HG03095 (cell line): Measurements from ENCODE around the gene ADORA2B.
A peak's percentile ranks its signal among the peaks of the same experiment; 100 is the strongest.
"Not testable (repeated sequence)": the region's sequence is repeated elsewhere in the genome, so short reads cannot be mapped to it uniquely, and the experiment has no call there.

Experiments
- ATAC-seq: cut with Tn5 transposase; IDR thresholded peaks from one replicate; pipeline ENCODE4 v1.9.1; 2021; ENCODE audit warnings: moderate library complexity; ENCODE audit not compliant: unreplicated experiment

Gene ADORA2B

GRCh38 chr17:15921640-15922039, 23.3 kb upstream of the ADORA2B start:
- ATAC-seq = no peak

- ATAC-seq = no peak
These were observed 22.3 kb upstream of the ADORA2B start for GRCh38 chr17:15922586-15922985.

- ATAC-seq = no peak
These were observed 18.7 kb upstream of the ADORA2B start for GRCh38 chr17:15926039-15926740.

- no peak for ATAC-seq
These were observed 16.6 kb upstream of the ADORA2B start for GRCh38 chr17:15928286-15928785.

DNA sequence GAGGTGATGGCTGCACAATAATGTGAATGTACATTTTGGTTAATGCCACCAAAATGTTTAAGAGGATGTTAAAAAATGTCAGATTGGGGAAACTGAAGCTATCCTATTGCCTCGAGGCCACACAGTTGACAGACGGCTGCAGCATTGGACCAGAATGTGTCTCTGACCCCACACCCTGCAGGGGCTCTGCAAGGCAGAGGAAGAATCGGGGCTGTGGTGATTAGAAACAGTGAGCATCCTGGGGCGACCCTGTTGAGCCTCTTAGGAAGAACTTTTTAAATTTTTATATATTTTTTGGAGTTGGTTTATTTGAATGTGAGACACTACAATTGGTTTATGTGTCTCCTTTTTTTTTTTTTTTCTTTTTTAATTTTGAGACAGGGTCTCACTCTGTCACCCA, 15.0 kb upstream of the ADORA2B start:
- ATAC-seq = no peak

DNA sequence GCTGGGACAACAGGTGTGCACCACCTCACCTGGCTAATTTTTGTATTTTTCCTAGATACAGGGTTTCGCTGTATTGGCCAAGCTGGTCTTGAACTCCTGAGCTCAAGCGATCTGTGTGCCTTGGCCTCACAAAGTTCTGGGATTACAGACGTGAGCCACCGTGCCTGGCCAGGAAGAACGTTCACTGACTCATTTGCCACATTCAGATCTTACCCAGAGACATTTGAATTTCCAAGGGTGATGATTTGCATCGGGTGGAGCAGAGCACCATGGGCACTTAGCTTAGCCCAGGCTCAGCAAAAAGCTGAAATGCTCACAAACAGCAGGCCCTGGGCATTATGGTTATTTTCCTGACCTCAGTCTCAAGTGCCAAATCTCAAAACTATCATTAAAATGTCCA, 14.5 kb upstream of the ADORA2B start:
- ATAC-seq = no peak

- no peak for ATAC-seq
These were observed 13.5 kb upstream of the ADORA2B start for GRCh38 chr17:15931394-15931793.

DNA sequence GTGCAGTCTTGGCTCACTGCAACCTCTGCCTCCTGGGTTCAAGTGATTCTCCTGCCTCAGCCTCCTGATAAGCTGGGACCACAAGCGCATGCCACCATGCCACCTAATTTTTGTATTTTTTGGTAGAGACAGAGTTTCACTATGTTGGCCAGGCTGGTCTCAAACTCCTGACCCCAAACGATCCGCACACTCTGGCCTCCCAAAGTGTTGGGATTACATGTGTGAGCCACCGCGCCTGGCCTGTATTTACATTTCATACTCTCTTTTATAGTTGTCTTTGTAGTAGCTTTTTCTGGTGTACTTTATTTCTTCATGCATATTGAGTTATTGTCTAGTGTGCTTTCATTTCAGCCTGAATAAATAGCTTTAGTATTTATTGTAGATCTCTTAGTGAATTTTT, 10.1 kb upstream of the ADORA2B start:
- ATAC-seq = no peak

DNA sequence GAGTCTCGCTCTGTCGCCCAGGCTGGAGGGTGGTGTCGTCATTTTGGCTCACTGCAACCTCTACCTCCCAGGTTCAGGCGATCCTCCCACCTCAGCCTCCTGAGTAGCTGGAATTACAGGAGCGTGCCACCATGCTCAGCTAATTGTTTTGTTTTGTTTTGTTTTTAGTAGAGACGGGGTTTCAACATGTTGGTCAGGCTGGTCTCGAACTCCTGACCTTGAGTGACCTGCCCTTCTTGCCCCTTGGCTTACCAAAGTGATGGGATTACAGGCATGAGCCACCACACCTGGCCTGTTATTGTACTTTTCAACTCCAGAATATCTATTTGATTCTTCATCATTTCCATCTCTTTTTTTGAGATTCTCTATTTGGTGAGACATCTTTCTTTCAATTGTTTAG, 9.0 kb upstream of the ADORA2B start:
- no peak for ATAC-seq

DNA sequence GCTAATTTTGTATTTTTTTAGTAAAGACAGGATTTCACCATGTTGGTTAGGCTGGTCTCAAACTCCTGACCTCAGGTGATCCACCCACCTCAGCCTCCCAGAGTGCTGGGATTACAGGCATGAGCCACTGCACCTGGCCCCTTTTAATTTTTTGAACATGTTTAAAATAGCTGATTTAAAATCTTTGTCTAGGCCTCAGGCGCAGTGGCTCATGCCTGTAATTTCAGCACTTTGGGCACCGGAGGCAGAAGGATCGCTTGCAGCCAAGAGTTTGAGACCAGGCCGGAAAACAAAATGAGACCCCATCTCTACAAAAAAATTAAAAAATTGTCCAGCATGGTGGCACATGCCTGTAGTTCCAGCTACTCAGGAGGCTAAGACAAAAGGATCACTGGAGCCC, 8.4 kb upstream of the ADORA2B start:
- ATAC-seq = not testable (repeated sequence)

DNA sequence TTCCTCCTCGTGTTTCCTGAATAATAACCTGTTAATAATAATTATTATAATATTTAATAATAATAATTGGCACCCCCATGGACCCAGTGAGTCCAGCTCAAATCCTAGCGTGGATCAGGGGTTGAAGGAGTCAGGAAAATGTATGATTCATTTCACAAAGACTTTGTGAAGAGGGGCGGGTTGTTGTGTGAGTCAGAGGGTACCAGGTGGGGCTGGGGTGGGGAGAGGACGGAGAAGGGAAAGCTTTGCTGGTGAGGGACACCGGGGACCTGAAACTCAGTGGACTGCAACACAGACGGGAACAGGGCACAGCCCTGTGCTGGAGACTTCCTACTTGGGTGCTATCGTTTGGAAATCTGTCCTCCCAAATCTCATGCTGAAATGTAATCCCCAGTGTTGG, 3.1 kb upstream of the ADORA2B start:
- no peak for ATAC-seq

DNA sequence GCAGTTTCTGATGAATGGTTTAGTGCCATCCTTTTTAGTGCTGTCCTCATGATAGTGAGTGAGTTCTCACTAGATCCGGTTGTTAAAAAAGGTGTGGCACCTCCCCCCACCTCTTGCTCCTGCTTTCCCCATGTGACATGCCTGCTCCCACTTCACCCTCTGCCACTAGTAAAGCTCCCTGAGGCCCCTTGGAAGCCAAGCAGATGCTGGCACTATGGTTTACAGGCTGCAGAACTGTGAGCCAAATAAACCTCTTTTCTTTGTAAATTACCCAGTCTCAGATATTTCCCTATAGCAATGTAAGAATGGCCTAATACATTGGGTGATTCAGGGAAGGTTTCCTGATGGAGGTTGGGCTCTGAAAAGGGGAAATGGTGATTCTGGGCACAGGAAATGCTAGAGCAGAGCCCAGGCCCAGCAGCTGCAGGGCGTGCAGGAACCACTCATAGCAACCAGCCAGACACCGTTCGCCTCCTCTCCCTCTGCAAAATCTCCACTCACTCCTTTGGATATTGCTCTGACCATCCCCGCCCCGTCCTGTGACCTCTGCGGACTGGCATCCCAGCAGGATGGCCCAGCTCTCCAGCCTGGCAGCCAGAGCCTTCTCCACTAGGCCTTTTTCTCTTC, 2.6 kb upstream of the ADORA2B start:
- no peak for ATAC-seq

- peak; percentile 55 for ATAC-seq
These were observed 765 bp upstream of the ADORA2B start for GRCh38 chr17:15943971-15944758.

DNA sequence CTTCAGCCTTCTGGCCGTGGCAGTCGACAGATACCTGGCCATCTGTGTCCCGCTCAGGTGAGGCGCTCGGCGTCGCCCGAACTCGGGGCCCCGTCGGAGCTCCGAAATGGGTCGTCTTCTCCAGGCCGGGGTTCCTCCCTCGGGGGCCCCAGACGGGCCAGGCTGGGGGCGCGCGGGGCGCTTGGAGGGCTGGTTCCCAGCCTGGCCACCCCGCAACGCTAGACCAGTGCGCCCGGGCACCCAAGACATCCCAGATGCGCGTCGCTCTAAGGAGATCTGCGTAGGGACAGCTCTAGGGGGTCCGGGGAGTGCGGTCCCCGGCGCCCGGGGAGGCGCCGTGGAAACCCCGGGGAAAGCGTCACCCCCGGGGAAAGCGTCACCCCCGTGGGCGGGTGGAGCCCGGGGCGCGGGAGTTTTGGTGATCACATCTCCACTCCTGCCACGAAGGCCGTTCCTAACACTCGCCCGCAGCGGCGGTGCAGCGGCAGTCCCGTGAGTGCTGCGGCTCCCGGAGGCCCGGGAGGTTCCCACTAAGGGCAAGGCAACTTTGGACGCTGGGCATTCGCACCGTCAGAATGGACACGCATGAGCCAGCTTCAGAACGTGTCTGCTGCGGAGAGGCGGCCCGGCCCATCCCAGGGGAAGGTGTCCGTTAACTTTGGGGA, 729 bp downstream of the ADORA2B start:
- no peak for ATAC-seq

DNA sequence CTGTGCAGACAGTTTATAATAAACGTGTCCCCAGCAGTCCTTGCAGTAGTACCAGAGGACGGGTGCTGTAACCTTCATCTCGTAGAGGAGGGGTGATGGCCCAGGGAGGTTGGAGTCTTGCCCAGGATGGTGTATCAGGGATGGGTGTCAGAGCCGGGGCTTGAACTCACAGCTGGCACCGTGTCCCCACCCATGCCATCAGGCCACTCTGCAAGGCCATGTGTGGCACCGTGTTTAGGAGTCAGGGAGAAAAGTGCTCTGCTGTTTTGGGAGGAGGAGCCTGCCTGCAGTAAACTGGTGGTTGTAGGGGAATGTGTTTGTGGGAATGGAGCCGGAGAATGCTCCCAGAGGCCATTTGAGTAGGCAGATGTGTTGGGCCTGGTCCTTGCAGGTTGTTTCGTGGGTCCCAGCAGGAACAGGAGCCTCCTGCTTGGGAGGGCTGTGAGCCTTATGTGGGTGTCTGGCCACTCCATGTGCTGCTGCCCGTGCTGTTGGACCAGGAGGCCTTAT, 1.7 kb downstream of the ADORA2B start:
- no peak for ATAC-seq

DNA sequence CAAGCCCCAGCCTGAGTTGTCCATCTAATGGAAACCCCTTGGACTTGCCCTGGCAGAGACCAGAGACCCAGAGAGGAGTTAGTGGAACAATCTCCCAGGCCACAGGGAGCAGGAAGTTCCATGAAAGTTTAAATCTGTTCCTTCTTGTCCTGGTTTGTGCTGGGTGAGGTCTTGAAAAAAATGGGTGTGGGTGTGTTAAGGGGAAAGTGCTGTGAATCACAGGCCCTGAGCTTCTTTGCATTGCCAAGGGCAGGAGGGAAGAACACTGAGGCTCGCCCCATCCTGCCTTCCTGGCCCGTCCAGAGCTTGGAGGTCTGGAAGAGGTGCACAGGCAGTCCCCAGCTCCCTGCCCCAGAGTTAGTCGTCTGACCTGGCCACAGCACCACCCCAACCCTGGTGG, 2.3 kb downstream of the ADORA2B start:
- ATAC-seq = no peak

GRCh38 chr17:15947976-15948752, 3.2 kb downstream of the ADORA2B start:
- ATAC-seq = no peak

GRCh38 chr17:15951368-15952047, 6.6 kb downstream of the ADORA2B start:
- ATAC-seq = no peak

GRCh38 chr17:15952048-15952532, 7.2 kb downstream of the ADORA2B start:
- ATAC-seq = no peak
